K562 (cell line): Measurements from ENCODE around the gene FKBP2. TPM values are rescaled to one million over a fixed set of nuclear protein-coding genes. Genes with fewer than 3 reads are reported as not detected.

ENCODE experiments used
- ATAC-seq: fragments of 200-7000 bp; cut with Tn5 transposase; 3 replicates; pipeline ENCODE4 v1.9.1; 2020; ENCODE audit warnings: moderate library complexity
- BruUV-seq: library from RNA; stranded (reverse); fragments of 400-500 nt; replicated peaks from 2 replicates; lab custom pipeline; 2021; lab: Mats Ljungman, UMichigan
- CTCF ChIA-PET: fragments of 300-600 bp; formaldehyde crosslinking; extraction: SDS; loops from one replicate; lab custom pipeline; 2021; ENCODE audit warnings: low intra/inter-chr PET ratio; lab: Yijun Ruan, JAX
- POLR2A ChIA-PET: fragments of 300-600, 350-650 bp; sonication (Branson Sonifier 250); formaldehyde crosslinking; extraction: SDS; loops from one replicate; lab custom pipeline; 2021; ENCODE audit warnings: antibody characterized with exemption, inconsistent platforms; lab: Yijun Ruan, JAX
- DNase-seq, 4 experiments: peaks; one replicate each; pipeline versions ENCODE4 v3.0.0 to v3.0.0-alpha.2; 2011 to 2018; ENCODE audit warnings: low spot score in 3 of 4, mixed read lengths in 3 of 4; ENCODE audit errors: extremely low read depth in 1 of 4
- FAIRE-seq: peaks from 2 replicates; lab custom pipeline; 2011; peaks lifted over from hg19 to GRCh38; lab: Jason Lieb, UNC
- H2AFZ ChIP-seq: 2 replicates; pipeline ENCODE4 v1.6.0; 2011; ENCODE audit warnings: low read depth, low read length, control low read depth, inconsistent platforms
- H3K27ac ChIP-seq: fragments of 200-600 bp; 3 replicates; pipeline ENCODE4 v1.8.0; 2011; ENCODE audit warnings: low read depth, mild to moderate bottlenecking, control low read depth, inconsistent platforms, low read length, moderate library complexity, mixed read lengths; ENCODE audit errors: extremely low read depth
- H3K27me3 ChIP-seq, 2 experiments: fragments of 300-600 bp in 1 of 2; 2 replicates in 1 of 2; 3 replicates in 1 of 2; pipeline versions ENCODE4 v1.6.0 to v1.8.0; 2011; ENCODE audit warnings: inconsistent platforms in 2 of 2, low read length in 2 of 2, mild to moderate bottlenecking in 1 of 2, mixed read lengths in 1 of 2, moderate library complexity in 1 of 2; ENCODE audit not compliant: control insufficient read depth in 2 of 2, insufficient read depth in 2 of 2
- H3K36me3 ChIP-seq: fragments of 300-600 bp; 3 replicates; pipeline ENCODE4 v1.8.0; 2011; ENCODE audit warnings: mild to moderate bottlenecking, low read length, inconsistent platforms; ENCODE audit not compliant: control insufficient read depth, insufficient read depth
- H3K4me1 ChIP-seq, 2 experiments: fragments of 200-600 bp in 1 of 2; replicated peaks in 1 of 2; 2 replicates in 1 of 2; 3 replicates in 1 of 2; pipeline versions ENCODE4 v1.5.1 to v1.8.0; 2011; ENCODE audit warnings: inconsistent platforms in 2 of 2, low read length in 2 of 2, mild to moderate bottlenecking in 1 of 2, mixed read lengths in 1 of 2, moderate library complexity in 1 of 2; ENCODE audit not compliant: control insufficient read depth in 2 of 2, insufficient read depth in 2 of 2
- H3K4me2 ChIP-seq: 2 replicates; pipeline ENCODE4 v1.6.1; 2011; ENCODE audit warnings: low read length, control low read depth, inconsistent platforms, mixed read lengths; ENCODE audit not compliant: insufficient read depth
- H3K4me3 ChIP-seq: fragments of 200-600 bp; sonication (generic), shearing (Covaris generic); 2 replicates; pipeline ENCODE4 v1.5.1; 2016; ENCODE audit warnings: control low read depth, inconsistent platforms
- H3K79me2 ChIP-seq: fragments of 200-600 bp; 3 replicates; pipeline ENCODE4 v1.8.0; 2011; ENCODE audit warnings: low read length, inconsistent platforms; ENCODE audit not compliant: control insufficient read depth, insufficient read depth
- H3K9ac ChIP-seq, 2 experiments: 2 replicates each; pipeline versions ENCODE4 v1.6.0 to v1.6.1; 2011; ENCODE audit warnings: low read depth in 2 of 2, low read length in 2 of 2, control low read depth in 1 of 2, inconsistent platforms in 1 of 2, mild to moderate bottlenecking in 1 of 2, mixed read lengths in 1 of 2; ENCODE audit not compliant: insufficient read depth in 1 of 2
- H3K9me1 ChIP-seq: one replicate; pipeline ENCODE4 v1.6.0; 2011; ENCODE audit warnings: inconsistent platforms, mild to moderate bottlenecking, low read length, moderate library complexity; ENCODE audit not compliant: control insufficient read depth, insufficient read depth
- H3K9me3 ChIP-seq: replicated peaks from 2 replicates; pipeline ENCODE4 v1.5.1; 2011; ENCODE audit warnings: low read depth, low read length, inconsistent platforms; ENCODE audit not compliant: control insufficient read depth, insufficient read depth
- H4K20me1 ChIP-seq: replicated peaks from 2 replicates; pipeline ENCODE4 v1.6.1; 2011; ENCODE audit warnings: low read length, inconsistent platforms, mixed read lengths; ENCODE audit not compliant: control insufficient read depth, insufficient read depth
- CEBPG ChIP-seq, 3 experiments: fragments of 200-800 bp in 1 of 3; sonication (Bioruptor generic) in 1 of 3; sonication (generic) in 1 of 3; formaldehyde crosslinking in 1 of 3; IDR thresholded peaks in 2 of 3; conservative IDR thresholded peaks in 1 of 3; 2 replicates each; pipeline versions ENCODE4 v1.6.1 to v1.8.0; 2016 to 2022; ENCODE audit warnings: missing compliant biosample characterization in 2 of 3, missing genetic modification characterization in 2 of 3, mild to moderate bottlenecking in 1 of 3, missing genetic modification reagents in 1 of 3
- ILK ChIP-seq: fragments of 450-650 bp; IDR thresholded peaks from 2 replicates; pipeline ENCODE4 v1.6.1; 2016; ENCODE audit warnings: missing genetic modification characterization, low read depth, mild to moderate bottlenecking, missing compliant biosample characterization, moderate library complexity, borderline replicate concordance
- KDM2B ChIP-seq: fragments of 250-450 bp; sonication (Bioruptor Pico); IDR thresholded peaks from 2 replicates; pipeline ENCODE4 v1.8.0; 2021; ENCODE audit warnings: mild to moderate bottlenecking, moderate library complexity
- NFATC3 ChIP-seq: fragments of 450-650 bp; IDR thresholded peaks from 2 replicates; pipeline ENCODE4 v1.6.1; 2017; ENCODE audit warnings: mild to moderate bottlenecking
- PRMT5 ChIP-seq: sonication (generic); formaldehyde crosslinking; IDR thresholded peaks from 2 replicates; pipeline ENCODE4 v1.5.0; 2020; ENCODE audit warnings: missing genetic modification reagents
- YY1 ChIP-seq, 3 experiments: IDR thresholded peaks; 2 replicates each; pipeline ENCODE4 v1.6.1; 2011; ENCODE audit warnings: low read length in 2 of 3, mild to moderate bottlenecking in 2 of 3, moderate library complexity in 2 of 3, borderline replicate concordance in 1 of 3, control low read depth in 1 of 3, low read depth in 1 of 3; ENCODE audit not compliant: insufficient read depth in 3 of 3, insufficient replicate concordance in 2 of 3, control insufficient read depth in 1 of 3, insufficient read length in 1 of 3; ENCODE audit errors: extremely low read depth in 1 of 3
- ZC3H8 ChIP-seq: fragments of 450-650 bp; IDR thresholded peaks from 2 replicates; pipeline ENCODE4 v1.6.1; 2017
- ZNF584 ChIP-seq: fragments of 200-800 bp; sonication (Bioruptor generic); IDR thresholded peaks from 2 replicates; pipeline ENCODE4 v1.6.1; 2016; ENCODE audit warnings: low read depth, mild to moderate bottlenecking, missing genetic modification characterization, missing compliant biosample characterization
- WGBS: fragments of 100-300 bp; shearing (Covaris generic); methylation state at CpG from one replicate; pipeline ENCODE4 v1.1.6; 2016; ENCODE audit warnings: low coverage, mixed read lengths; ENCODE audit not compliant: insufficient coverage; ENCODE audit errors: missing lambda C conversion rate; 5-methylcytosine and 5-hydroxymethylcytosine counted together
- in situ Hi-C: fragments of 300-500 bp; cut with MboI; formaldehyde crosslinking; loops from 4 replicates; pipeline ENCODE4 v1.15.0; 2018; ENCODE audit warnings: inconsistent platforms, mixed read lengths
- intact Hi-C: fragments of 100-400 bp; cut with micrococcal nuclease; formaldehyde crosslinking; loops from 2 replicates; pipeline ENCODE4 v1.14.2; 2022
- polyA plus RNA-seq, 8 experiments: library from polyadenylated mRNA; depleted of rRNA in 4 of 8; stranded (reverse) in 5 of 8; unstranded in 3 of 8; fragments of >200 nt; fragmentation: Nextera tagmentation in 2 of 8; fragmentation: Illumina TruSeq in 1 of 8; extraction: Ambion mirVana in 2 of 8; extraction: Trizol in 1 of 8; gene quantifications; 2 replicates each; pipeline versions ENCODE4 v1.2.1 to v1.2.3, GENCODE V29; 2011 to 2014; ENCODE audit warnings: inconsistent platforms in 1 of 8, missing spikeins in 1 of 8
- total RNA-seq, 7 experiments: library from RNA; depleted of rRNA in 6 of 7; stranded (reverse); fragments of >200 nt in 6 of 7; fragmentation: Illumina TruSeq in 2 of 7; extraction: Trizol in 2 of 7; gene quantifications; 2 replicates each; pipeline versions ENCODE4 v1.2.1 to v1.2.3, GENCODE V29; 2011 to 2021; ENCODE audit warnings: low replicate concordance in 1 of 7
- TF ChIP-seq, protein P1 (sequence below): fragments of 250-450 bp; sonication (Bioruptor Pico); IDR thresholded peaks from 2 replicates; pipeline ENCODE4 v1.4.0; 2020; ENCODE audit warnings: mild to moderate bottlenecking, moderate library complexity

FKBP2 gene
- total and polyA plus RNA-seq, 9 of the 15 experiments (the other 6 are each of a cell fraction or from before 2014, with no cell fraction given), result 3.5 to 151 (median 58.1) TPM

DNA sequence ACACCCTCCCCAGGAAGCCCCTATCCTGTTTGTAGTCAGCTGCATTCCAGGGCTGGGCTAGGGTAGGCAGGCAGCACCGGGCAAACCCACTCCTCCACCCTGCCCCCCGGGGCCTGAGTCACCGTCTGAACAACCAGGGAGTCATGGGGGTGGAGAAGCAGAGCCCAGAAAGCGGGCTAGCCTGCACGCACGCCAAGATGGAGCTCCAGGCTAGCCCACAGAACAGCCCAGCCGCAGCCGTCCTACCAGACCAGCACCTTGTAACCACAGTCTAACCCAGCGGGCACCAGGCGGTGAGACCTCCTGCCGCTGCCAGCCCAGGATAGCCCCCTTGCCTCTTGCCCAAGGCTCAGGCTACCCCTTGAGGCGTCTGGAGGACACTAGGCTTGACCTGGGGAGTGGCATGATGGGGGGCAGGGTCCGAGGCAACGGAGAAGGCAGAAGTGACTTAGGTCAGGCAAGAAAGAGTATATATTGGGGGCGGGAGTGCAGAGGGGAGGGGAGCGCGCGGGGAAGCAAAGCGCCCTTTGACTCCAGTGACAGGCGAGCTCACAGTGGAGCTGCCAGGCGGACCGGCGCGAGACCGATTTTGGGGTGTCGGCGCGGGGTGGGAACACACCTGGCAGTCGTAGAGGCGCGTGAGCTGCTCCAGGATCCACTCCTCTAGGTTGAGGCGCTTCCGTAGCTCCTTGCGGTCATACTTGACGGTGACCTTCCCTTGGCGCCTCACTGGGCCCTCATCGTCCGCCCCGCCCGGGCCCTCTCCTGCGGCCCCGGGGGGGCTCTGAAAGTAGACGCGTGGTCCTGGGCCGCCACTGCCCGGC, 5.1 kb downstream of the FKBP2 start:
- Histone ChIP-seq H3K79me2 (peaks cover 49% of the 10 kb centered on the region), H3K27ac (peak overlapping the region; percentile 98), H3K36me3 (peaks cover 37% of the 10 kb centered on the region), H3K9me3 (no peaks in the 10 kb centered on the region), H3K27me3 (no peaks in the 10 kb centered on the region), H3K4me3 (peak overlapping the region; percentile 98), H2AFZ (0 out of 2 replicates have a peak overlapping the region, but pooled peaks have one; percentile 8), H3K9ac (peak overlapping the region; percentile 95 to 98), H3K9me1 (no peaks in the 10 kb centered on the region), H4K20me1 (0 out of 2 replicates have a peak, but pooled peaks cover 3% of the 10 kb centered on the region), H3K4me2 (peak overlapping the region; percentile 99), H3K4me1 (peaks cover 41 to 90% of the 10 kb centered on the region in 2 experiments)
- intact Hi-C loops (loop anchor here (2.0 to 10.0 kb wide), 3 partner anchors 23 to 59 kb away; partner anchors contain the start of genes CATSPERZ, ESRRA and FERMT3), in situ Hi-C loops (no loop called here)
- ChIA-PET CTCF (no interaction called here), POLR2A (interaction anchor here (0.7 to 7.8 kb wide), 10 partner anchors 10 to 1874 kb away, joined by 3 to 58 read pairs (median 4); partner anchors contain the start of genes FERMT3, STIP1 and VEGFB)
- DNase-seq (peak; percentile 47 to 85 (median 62)), ATAC-seq (no peak), FAIRE-seq (no peak)
- no TSS peak for BruUV-seq
- under 1% methylated on average over 43 of the region's 46 CpGs for WGBS
- TF ChIP-seq NFATC3, result no peak
- no peak for TF ChIP-seq KDM2B (CRISPR knock-in tag)
- TF ChIP-seq YY1 (IDR thresholded peaks at IDR 0.05; ENCODE audit: borderline replicate concordance in 1 of 3, control insufficient read depth in 1 of 3, extremely low read depth in 1 of 3, insufficient read depth in 3 of 3, insufficient read length in 1 of 3, insufficient replicate concordance in 2 of 3, low read depth in 1 of 3, low read length in 2 of 3), result peak in 2 of 3 experiments; percentile 62 to 80
- no peak for TF ChIP-seq ZNF584 (CRISPR knock-in tag)
- no peak for TF ChIP-seq ZC3H8
- TF ChIP-seq, protein P1, sequence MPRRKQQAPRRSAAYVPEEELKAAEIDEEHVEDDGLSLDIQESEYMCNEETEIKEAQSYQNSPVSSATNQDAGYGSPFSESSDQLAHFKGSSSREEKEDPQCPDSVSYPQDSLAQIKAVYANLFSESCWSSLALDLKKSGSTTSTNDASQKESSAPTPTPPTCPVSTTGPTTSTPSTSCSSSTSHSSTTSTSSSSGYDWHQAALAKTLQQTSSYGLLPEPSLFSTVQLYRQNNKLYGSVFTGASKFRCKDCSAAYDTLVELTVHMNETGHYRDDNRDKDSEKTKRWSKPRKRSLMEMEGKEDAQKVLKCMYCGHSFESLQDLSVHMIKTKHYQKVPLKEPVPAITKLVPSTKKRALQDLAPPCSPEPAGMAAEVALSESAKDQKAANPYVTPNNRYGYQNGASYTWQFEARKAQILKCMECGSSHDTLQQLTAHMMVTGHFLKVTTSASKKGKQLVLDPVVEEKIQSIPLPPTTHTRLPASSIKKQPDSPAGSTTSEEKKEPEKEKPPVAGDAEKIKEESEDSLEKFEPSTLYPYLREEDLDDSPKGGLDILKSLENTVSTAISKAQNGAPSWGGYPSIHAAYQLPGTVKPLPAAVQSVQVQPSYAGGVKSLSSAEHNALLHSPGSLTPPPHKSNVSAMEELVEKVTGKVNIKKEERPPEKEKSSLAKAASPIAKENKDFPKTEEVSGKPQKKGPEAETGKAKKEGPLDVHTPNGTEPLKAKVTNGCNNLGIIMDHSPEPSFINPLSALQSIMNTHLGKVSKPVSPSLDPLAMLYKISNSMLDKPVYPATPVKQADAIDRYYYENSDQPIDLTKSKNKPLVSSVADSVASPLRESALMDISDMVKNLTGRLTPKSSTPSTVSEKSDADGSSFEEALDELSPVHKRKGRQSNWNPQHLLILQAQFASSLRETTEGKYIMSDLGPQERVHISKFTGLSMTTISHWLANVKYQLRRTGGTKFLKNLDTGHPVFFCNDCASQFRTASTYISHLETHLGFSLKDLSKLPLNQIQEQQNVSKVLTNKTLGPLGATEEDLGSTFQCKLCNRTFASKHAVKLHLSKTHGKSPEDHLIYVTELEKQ (CRISPR knock-in tag), result no peak
- TF ChIP-seq PRMT5 (CRISPR knock-in tag), result no peak
- no peak for TF ChIP-seq ILK (tag)
- TF ChIP-seq CEBPG (CRISPR knock-in tag; IDR thresholded peaks at IDR 0.05), result no peak
- no peak for TF ChIP-seq CEBPG (tag; conservative IDR thresholded peaks at IDR 0.05 in 1 of 2, IDR thresholded peaks at IDR 0.05 in 1 of 2)
